SK-N-MC (cell line): ENCODE results near the gene AOPEP.

ENCODE experiments used
- EZH2 ChIP-seq: fragments of 200-600 bp; sonication (generic); IDR thresholded peaks from one replicate; pipeline ENCODE4 v1.6.1; 2017; ENCODE audit warnings: antibody characterized with exemption
- FOXP2 ChIP-seq: optimal IDR thresholded peaks from 2 replicates; pipeline ENCODE3; 2011; ENCODE audit warnings: mild to moderate bottlenecking, moderate library complexity; ENCODE audit not compliant: insufficient read depth; ENCODE audit errors: extremely low read length, control extremely low read depth
- POLR2AphosphoS5 ChIP-seq: IDR thresholded peaks from 2 replicates; pipeline ENCODE4 v1.6.1; 2012; ENCODE audit warnings: mild to moderate bottlenecking, low read depth, low read length, borderline replicate concordance

DNA sequence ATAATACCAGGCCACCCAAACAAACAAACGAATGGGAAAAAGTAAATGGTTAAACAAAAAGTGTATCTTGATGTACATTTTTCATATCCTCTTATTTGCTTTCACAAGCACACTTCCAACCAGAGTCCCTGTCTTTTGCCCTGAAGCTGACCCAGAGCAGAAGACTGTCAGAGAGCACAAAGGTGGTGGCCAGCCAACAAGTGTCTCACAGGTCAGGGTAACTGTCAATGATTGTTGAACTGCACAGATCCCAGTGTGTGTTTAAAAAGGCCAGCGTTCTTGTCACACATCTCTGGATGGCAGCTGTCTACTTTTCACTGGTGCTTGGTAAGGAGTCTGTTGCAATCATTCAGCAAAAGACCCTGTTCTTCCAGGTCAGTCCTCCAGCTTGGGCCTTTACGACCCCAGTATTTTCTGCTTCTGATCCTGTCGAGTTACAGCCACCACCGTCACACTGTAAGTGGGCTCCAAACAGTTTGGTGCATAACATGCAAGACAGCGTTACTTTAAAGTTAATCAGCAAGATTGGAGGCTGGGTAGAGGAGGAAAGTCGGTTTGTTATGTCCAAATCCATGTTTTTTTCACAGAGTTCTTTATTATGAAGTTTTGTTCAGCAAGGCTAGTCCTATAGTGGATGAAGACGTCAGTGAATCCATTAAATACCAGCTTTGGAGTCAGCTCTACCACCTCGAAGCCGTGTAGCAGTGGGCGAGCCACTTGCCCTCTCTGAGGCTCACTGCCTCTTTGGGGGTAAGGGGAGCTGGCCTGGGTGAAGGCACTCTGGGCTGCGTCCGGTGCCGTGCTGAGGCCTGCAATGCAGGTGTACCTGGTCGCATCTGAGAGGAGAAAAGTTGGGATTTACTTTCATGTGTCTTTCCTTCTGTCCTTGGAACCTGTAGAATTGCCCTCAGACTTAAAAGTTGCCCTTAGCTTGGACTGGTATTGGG lies 265.7 kb downstream of the AOPEP start:
- TF ChIP-seq EZH2 (no peak), POLR2AphosphoS5 (no peak), FOXP2 (no peak)
